Peyer's patch (tissue), 4 donors: ENCODE measurements around the gene EYS.

Experiments
- POLR2A ChIP-seq, 2 donors: fragments of 450-650 bp; IDR thresholded peaks; one replicate each; pipeline ENCODE4 v1.5.1; 2017; ENCODE audit warnings: antibody characterized with exemption in 2 of 2, mild to moderate bottlenecking in 2 of 2, moderate library complexity in 2 of 2
- TF ChIP-seq, protein P1 (sequence below), 6 experiments: fragments of 450-650 bp in 4 of 6; fragments of 200-600 bp in 2 of 6; sonication (generic) in 1 of 6; IDR thresholded peaks; one replicate each; pipeline ENCODE4 v1.5.1; 2017 to 2019; ENCODE audit warnings: antibody characterized with exemption in 6 of 6, mild to moderate bottlenecking in 3 of 6, moderate library complexity in 1 of 6

GRCh38 chr6:64197246-64197645 is 1509.8 kb downstream of the EYS start:
- TF ChIP-seq, protein P1, sequence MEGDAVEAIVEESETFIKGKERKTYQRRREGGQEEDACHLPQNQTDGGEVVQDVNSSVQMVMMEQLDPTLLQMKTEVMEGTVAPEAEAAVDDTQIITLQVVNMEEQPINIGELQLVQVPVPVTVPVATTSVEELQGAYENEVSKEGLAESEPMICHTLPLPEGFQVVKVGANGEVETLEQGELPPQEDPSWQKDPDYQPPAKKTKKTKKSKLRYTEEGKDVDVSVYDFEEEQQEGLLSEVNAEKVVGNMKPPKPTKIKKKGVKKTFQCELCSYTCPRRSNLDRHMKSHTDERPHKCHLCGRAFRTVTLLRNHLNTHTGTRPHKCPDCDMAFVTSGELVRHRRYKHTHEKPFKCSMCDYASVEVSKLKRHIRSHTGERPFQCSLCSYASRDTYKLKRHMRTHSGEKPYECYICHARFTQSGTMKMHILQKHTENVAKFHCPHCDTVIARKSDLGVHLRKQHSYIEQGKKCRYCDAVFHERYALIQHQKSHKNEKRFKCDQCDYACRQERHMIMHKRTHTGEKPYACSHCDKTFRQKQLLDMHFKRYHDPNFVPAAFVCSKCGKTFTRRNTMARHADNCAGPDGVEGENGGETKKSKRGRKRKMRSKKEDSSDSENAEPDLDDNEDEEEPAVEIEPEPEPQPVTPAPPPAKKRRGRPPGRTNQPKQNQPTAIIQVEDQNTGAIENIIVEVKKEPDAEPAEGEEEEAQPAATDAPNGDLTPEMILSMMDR (IDR thresholded peaks at IDR 0.05) = no peak
- TF ChIP-seq POLR2A (IDR thresholded peaks at IDR 0.05) = no peak
